ENCODE measurements around the gene CDC26.
A peak's percentile ranks its signal among the peaks of the same experiment; 100 is the strongest.
"Not testable (repeated sequence)": the region's sequence is repeated elsewhere in the genome, so short reads cannot be mapped to it uniquely, and the experiment has no call there.

The CDC26 gene

DNA sequence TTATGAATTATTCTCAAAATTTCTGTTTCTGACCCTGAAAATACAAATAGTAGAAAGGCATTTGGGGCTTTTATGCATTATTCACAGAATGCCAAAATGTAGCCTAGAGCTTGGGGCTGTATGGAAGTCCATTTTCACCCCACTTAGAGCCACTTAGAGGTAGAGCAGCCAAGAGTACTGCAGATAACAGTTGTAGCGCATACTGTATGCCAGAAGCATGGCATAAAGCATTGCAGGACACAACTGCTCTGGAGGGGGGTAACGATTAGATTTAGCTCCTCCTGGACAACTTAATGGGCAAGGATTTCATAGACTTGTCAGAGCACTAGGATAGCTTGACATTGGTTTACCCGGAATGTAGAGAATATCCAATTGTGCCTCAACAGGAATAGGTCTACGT is 38.3 kb downstream of the CDC26 start:
- H3K27me3 ChIP-seq (ENCODE audit: control insufficient read depth in 1 of 2, insufficient read depth in 2 of 2, low read length in 2 of 2), result no peaks in the 10 kb centered on the region
- H3K36me3 ChIP-seq (ENCODE audit: insufficient read depth, low read length), result no peaks in the 10 kb centered on the region
- H3K4me3 ChIP-seq (ENCODE audit: low read depth in 1 of 2, low read length in 2 of 2), result no peak overlapping the region
- H3K9me3 ChIP-seq (ENCODE audit: low read length), result no peaks in the 10 kb centered on the region
- no peaks in the 10 kb centered on the region for H3K4me1 ChIP-seq (ENCODE audit: insufficient read depth, low read length)
- H3K9ac ChIP-seq (ENCODE audit: low read length), result no peak overlapping the region
- no peak overlapping the region for H3K27ac ChIP-seq (ENCODE audit: low read depth, low read length)

DNA sequence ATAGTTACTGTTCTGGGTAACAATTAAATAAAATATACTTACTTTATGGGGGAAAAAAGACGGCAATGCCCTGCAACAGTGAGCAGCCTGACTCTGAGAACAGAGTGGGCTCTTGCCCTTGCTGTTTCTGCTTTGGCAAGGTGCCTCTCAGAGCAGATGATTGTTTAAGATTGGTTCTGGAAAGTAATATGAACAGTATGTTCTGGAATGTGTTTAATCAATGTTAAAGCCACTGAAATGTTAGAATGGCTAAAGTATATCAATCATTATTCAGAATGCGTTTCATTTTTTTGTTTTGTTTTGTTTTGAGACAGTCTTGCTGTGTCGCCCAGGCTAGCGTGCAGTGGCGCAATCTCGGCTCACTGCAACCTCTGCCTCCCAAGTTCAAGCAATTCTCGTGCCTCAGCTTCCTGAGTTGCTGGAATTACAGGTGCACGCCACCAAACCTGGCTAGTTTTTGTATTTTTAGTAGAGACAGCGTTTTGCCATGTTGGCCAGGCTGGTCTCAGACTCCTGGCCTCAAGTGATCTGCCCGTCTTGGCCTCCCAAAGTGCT is 39.6 kb downstream of the CDC26 start:
- H3K4me1 ChIP-seq (ENCODE audit: insufficient read depth, low read length), result not testable (repeated sequence)

DNA sequence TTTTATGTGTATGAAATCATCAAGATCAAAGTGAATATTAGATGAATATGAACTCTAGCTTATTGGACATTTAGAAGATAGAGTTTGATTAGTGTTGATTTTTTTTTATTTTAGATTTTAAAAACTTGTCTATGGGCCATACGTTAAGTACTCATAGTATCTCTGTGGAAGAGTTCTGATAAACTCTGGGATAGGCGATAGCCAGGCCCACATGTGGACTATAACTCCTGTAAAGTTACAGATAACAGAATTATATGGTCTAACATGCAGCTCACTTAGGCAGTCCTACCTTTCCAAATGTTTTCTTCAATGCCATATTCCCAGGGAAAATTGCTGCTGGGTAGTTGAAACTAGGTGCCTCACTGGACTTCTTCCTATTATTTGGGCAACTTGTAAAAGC is 43.7 kb downstream of the CDC26 start:
- no peaks in the 10 kb centered on the region for H3K27me3 ChIP-seq (ENCODE audit: control insufficient read depth in 1 of 2, insufficient read depth in 2 of 2, low read length in 2 of 2)
- H3K36me3 ChIP-seq (ENCODE audit: insufficient read depth, low read length), result no peaks in the 10 kb centered on the region
- no peaks in the 10 kb centered on the region for H3K4me1 ChIP-seq (ENCODE audit: insufficient read depth, low read length)
- no peak overlapping the region for H3K4me3 ChIP-seq (ENCODE audit: low read depth in 1 of 2, low read length in 2 of 2)
- no peak overlapping the region for H3K9ac ChIP-seq (ENCODE audit: low read length)
- no peaks in the 10 kb centered on the region for H3K9me3 ChIP-seq (ENCODE audit: low read length)
- no peak overlapping the region for H3K27ac ChIP-seq (ENCODE audit: low read depth, low read length)

More for the DNA sequence above, 39.6 kb downstream of the CDC26 start:
- not testable (repeated sequence) for H3K9me3 ChIP-seq (ENCODE audit: low read length); H3K27me3 ChIP-seq (ENCODE audit: control insufficient read depth in 1 of 2, insufficient read depth in 2 of 2, low read length in 2 of 2); H3K9ac ChIP-seq (ENCODE audit: low read length); H3K36me3 ChIP-seq (ENCODE audit: insufficient read depth, low read length); H3K27ac ChIP-seq (ENCODE audit: low read depth, low read length); H3K4me3 ChIP-seq (ENCODE audit: low read depth in 1 of 2, low read length in 2 of 2)

DNA sequence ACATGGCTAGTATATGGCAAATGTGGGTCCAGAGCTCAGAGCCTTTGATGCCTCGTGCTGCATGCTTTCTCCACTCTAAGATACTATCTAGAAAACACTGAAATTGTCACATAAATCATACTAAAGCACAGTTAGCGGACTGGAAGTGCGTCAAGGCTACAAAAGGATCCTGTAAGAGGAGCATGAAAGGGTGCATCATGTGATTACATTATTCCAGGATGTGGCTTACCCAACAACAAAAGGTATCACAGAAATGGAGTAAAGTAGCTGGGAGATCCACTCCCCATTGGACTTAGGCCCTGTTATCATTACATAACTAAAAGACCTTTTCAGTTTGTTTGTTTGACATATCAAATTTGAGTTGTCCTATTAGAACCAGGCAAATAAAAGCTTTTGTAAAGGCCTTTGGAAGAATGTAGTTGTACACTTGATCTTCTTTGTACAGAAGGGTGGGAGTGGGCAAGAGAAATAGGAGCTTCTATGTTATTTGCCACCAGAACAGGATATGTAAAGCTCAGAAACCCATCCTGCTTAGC is 47.2 kb downstream of the CDC26 start:
- no peak overlapping the region for H3K9ac ChIP-seq (ENCODE audit: low read length)
- H3K27ac ChIP-seq (ENCODE audit: low read depth, low read length), result no peak overlapping the region
- peaks cover 2% of the 10 kb centered on the region for H3K4me1 ChIP-seq (ENCODE audit: insufficient read depth, low read length)
- H3K9me3 ChIP-seq (ENCODE audit: low read length), result no peaks in the 10 kb centered on the region
- peaks cover 5% of the 10 kb centered on the region for H3K36me3 ChIP-seq (ENCODE audit: insufficient read depth, low read length)
- H3K4me3 ChIP-seq (ENCODE audit: low read depth in 1 of 2, low read length in 2 of 2), result no peak overlapping the region
- no peaks in the 10 kb centered on the region for H3K27me3 ChIP-seq (ENCODE audit: control insufficient read depth in 1 of 2, insufficient read depth in 2 of 2, low read length in 2 of 2)

DNA sequence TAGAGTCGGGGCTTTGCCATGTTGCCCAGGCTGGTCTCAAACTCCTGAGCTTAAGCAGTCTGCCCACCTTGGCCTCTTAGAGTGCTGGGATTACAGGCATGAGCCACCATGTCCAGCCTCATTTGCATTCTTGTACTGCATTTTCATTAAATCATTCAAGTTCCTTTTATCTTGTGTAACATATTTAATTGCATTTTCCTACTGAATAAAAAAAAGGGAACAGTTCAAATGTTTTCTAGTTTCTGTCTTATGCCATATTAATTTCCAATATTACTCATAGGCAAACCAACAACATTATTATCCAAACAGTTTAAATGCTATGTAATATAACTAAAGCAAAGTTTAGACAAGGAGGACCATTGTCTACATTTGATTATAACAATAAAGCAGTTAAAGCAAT is 47.9 kb downstream of the CDC26 start:
- no peak overlapping the region for H3K4me3 ChIP-seq (ENCODE audit: low read depth in 1 of 2, low read length in 2 of 2)

DNA sequence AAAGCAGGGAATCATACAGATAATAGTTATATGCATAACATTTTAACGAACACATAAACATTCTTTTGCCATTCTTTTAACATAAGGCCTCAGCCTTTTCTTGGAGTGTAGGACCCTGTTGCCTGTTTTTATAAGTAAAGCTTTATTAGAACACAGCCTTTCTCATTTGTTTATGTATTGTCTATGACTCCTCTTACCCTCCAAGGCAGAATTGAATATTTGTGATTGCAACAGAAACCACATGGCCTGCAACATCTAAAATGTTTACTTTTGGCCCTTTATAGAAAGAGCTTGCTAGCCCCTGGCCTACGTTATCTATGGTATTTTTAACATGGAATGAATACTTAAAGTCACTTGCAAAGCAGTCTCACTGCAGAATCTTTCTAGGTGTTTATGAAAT is 51.4 kb downstream of the CDC26 start:
- no peaks in the 10 kb centered on the region for H3K27me3 ChIP-seq (ENCODE audit: control insufficient read depth in 1 of 2, insufficient read depth in 2 of 2, low read length in 2 of 2)
- H3K4me3 ChIP-seq (ENCODE audit: low read depth in 1 of 2, low read length in 2 of 2), result no peak overlapping the region
- H3K9ac ChIP-seq (ENCODE audit: low read length), result no peak overlapping the region
- H3K4me1 ChIP-seq (ENCODE audit: insufficient read depth, low read length), result peaks cover 27% of the 10 kb centered on the region
- no peak overlapping the region for H3K27ac ChIP-seq (ENCODE audit: low read depth, low read length)
- no peaks in the 10 kb centered on the region for H3K9me3 ChIP-seq (ENCODE audit: low read length)
- peaks cover 5% of the 10 kb centered on the region for H3K36me3 ChIP-seq (ENCODE audit: insufficient read depth, low read length)

More for the DNA sequence above, 47.9 kb downstream of the CDC26 start:
- Histone ChIP-seq H3K4me1 (ENCODE audit: insufficient read depth, low read length) (peaks cover 10% of the 10 kb centered on the region), H3K9me3 (ENCODE audit: low read length) (no peaks in the 10 kb centered on the region), H3K36me3 (ENCODE audit: insufficient read depth, low read length) (peaks cover 5% of the 10 kb centered on the region), H3K27ac (ENCODE audit: low read depth, low read length) (no peak overlapping the region), H3K9ac (ENCODE audit: low read length) (no peak overlapping the region), H3K27me3 (ENCODE audit: control insufficient read depth in 1 of 2, insufficient read depth in 2 of 2, low read length in 2 of 2) (no peaks in the 10 kb centered on the region)

DNA sequence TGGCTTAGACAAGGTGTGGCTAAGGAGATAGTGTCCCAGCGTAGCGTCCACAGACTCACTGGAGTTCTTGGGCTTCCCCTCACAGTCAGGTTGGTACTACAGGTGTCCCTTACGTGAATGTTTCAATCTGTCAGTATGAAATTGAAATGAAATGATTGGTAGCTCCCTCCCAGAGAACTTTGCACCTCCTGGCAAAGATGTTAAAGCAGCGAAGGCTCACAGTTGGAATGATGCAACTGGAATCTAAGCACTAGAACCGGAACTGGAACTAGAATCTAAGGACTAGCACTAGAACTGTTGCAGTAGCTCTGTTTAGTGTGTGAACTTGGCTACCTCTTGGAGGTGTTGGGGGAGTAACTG is 52.9 kb downstream of the CDC26 start:
- H3K27me3 ChIP-seq (ENCODE audit: control insufficient read depth in 1 of 2, insufficient read depth in 2 of 2, low read length in 2 of 2), result no peaks in the 10 kb centered on the region
- peaks cover 5% of the 10 kb centered on the region for H3K36me3 ChIP-seq (ENCODE audit: insufficient read depth, low read length)
- H3K9ac ChIP-seq (ENCODE audit: low read length), result no peak overlapping the region
- no peaks in the 10 kb centered on the region for H3K9me3 ChIP-seq (ENCODE audit: low read length)
- H3K4me1 ChIP-seq (ENCODE audit: insufficient read depth, low read length), result peaks cover 27% of the 10 kb centered on the region
- H3K4me3 ChIP-seq (ENCODE audit: low read depth in 1 of 2, low read length in 2 of 2), result peak overlapping the region in 1 of 2 donors; percentile 88
- H3K27ac ChIP-seq (ENCODE audit: low read depth, low read length), result no peak overlapping the region

DNA sequence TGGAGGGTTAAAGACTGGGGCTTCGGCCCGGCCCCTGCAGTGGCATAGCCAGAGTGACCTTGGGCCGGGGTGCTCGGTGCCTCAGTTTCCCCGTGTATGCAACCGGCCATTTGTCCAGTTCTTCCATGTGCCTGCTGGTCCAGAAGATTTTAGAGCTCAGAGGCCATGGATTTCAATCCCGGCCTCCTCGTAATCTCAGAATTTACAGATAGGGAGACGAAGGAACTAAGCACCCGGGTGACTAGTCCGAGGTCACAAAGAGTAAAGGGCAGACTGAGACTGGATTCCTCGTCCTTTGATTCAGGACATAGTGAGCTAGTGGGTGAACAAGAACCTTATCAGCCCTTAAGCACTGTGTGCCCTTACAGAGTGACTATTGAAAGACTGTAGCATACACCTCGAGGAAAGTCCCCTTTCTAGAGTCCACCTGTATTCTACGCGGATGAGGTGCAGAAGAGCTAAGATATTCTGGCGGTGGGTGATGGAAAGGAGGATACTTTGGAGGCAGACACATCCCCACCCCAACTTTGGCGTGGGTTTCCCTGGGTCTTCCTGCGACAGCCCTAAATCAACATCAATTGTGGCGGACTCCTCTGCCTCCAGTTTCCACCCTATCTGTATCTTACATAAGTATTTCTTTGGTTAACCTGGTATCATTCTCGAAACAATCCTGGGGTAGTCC is 53.4 kb downstream of the CDC26 start:
- peaks cover 27% of the 10 kb centered on the region for H3K4me1 ChIP-seq (ENCODE audit: insufficient read depth, low read length)
- H3K27me3 ChIP-seq (ENCODE audit: control insufficient read depth in 1 of 2, insufficient read depth in 2 of 2, low read length in 2 of 2), result no peaks in the 10 kb centered on the region
- H3K27ac ChIP-seq (ENCODE audit: low read depth, low read length), result peak overlapping the region; percentile 70
- peak overlapping the region; percentile 79 to 88 for H3K4me3 ChIP-seq (ENCODE audit: low read depth in 1 of 2, low read length in 2 of 2)
- H3K36me3 ChIP-seq (ENCODE audit: insufficient read depth, low read length), result peaks cover 5% of the 10 kb centered on the region
- H3K9ac ChIP-seq (ENCODE audit: low read length), result peak overlapping the region; percentile 70
- no peaks in the 10 kb centered on the region for H3K9me3 ChIP-seq (ENCODE audit: low read length)

DNA sequence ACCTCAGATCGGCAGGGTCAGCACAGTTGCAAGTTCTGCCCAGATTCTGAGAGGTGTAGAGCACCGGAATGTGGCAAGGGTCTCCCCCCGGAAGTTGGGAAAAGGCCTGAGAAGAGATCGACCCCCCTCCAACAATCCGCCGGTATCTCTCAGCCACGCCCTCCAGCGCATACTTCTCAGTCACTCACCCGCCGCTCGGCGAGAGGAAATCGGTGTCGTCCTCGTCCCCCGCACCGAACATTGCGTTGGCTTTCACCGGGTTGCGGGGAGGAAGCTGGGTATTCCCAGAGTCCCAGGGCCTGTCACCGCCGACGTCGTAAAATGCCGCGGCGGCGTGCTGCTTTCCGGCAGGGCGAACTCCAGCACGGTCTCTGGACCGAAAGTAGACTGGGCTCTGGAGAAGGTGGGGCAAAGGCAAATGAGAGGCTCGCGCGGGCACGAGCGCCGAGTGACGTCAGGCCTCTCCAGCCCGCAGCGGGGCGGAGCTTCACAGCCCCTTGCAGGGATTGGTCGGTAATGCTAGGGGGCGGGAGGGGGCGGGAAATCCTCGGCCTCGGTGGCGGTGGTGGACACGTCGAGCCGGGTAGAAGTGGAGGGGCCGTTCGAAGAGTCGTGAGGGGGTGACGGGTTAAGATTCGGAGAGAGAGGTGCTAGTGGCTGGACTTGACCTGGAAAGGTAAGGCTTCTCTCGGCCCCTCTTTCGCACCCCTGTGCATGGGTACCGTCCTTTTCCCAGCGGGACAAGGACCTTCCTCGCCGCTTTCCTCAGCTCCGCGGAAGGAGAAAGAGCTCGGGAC is 54.2 kb downstream of the CDC26 start, which contains the start of the genes FKBP15 and SLC31A1:
Gene FKBP15, minus strand, starts transcription at position 275 of the 797 bp plus-strand sequence. Its CDS starts 34 bp downstream, at position 241.
Gene SLC31A1, plus strand, starts transcription at position 542 of the 797 bp plus-strand sequence. CDS start 34,605 bp downstream, outside the sequence.
- Histone ChIP-seq H3K4me1 (ENCODE audit: insufficient read depth, low read length) (peaks cover 27% of the 10 kb centered on the region), H3K36me3 (ENCODE audit: insufficient read depth, low read length) (peaks cover 8% of the 10 kb centered on the region), H3K9ac (ENCODE audit: low read length) (peak within 1 kb of the TSS; percentile 70), H3K4me3 (ENCODE audit: low read depth in 1 of 2, low read length in 2 of 2) (peak within 1 kb of the TSS; percentile 79 to 88), H3K27me3 (ENCODE audit: control insufficient read depth in 1 of 2, insufficient read depth in 2 of 2, low read length in 2 of 2) (no peaks in the 10 kb centered on the region), H3K9me3 (ENCODE audit: low read length) (no peaks in the 10 kb centered on the region), H3K27ac (ENCODE audit: low read depth, low read length) (peak within 1 kb of the TSS; percentile 76)

DNA sequence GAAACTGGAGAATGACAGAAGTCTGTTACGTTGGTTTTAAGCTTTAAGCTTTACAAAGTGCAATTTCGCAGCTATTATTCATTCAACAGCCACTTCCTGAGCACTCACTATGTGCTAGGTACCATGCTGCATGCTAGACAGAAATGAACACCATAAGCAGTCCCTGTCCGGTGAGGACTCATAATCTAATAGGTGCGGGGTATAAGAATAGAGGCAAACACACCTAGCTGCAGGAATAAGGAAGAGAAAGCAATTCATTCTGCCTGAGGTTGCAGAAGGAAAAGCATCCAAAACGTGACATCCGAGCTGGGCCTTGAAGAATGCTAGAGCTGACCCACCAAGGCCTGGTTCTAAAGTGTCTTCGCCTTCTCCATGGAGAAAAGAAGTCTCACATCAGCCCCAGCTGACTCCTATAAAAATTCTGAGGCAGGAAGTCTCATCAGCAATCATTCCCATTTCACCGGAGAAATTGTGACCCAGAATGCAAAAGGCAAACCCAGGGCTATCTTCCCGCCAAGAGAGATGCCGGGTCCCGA is 54.8 kb downstream of the CDC26 start:
- peaks cover 27% of the 10 kb centered on the region for H3K4me1 ChIP-seq (ENCODE audit: insufficient read depth, low read length)
- H3K9ac ChIP-seq (ENCODE audit: low read length), result peak overlapping the region; percentile 66
- H3K27ac ChIP-seq (ENCODE audit: low read depth, low read length), result peak overlapping the region; percentile 76
- H3K4me3 ChIP-seq (ENCODE audit: low read depth in 1 of 2, low read length in 2 of 2), result peak overlapping the region; percentile 63 to 84
- H3K27me3 ChIP-seq (ENCODE audit: control insufficient read depth in 1 of 2, insufficient read depth in 2 of 2, low read length in 2 of 2), result no peaks in the 10 kb centered on the region
- H3K9me3 ChIP-seq (ENCODE audit: low read length), result no peaks in the 10 kb centered on the region
- H3K36me3 ChIP-seq (ENCODE audit: insufficient read depth, low read length), result peaks cover 8% of the 10 kb centered on the region

DNA sequence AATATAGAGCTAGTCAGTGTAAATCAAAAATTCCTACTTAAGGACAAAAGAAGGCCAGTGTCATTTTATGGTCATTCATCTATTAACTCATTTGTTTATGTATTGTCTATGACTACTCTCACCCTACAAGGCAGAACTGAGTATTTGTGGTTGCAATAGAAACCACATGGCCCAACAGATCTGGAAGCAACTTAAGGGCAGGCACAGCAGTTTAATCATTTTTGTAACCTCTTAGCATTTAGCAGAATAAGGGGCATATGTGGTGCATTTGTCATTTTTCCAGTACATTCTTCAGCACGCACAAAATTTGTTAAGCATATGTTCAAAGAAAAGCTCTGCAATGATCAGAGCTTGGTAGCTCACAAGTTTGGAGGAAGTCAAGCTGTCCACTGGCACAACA is 55.4 kb downstream of the CDC26 start:
- Histone ChIP-seq H3K36me3 (ENCODE audit: insufficient read depth, low read length) (peaks cover 4% of the 10 kb centered on the region), H3K9me3 (ENCODE audit: low read length) (no peaks in the 10 kb centered on the region), H3K4me1 (ENCODE audit: insufficient read depth, low read length) (peaks cover 27% of the 10 kb centered on the region), H3K9ac (ENCODE audit: low read length) (peak overlapping the region; percentile 66), H3K27me3 (ENCODE audit: control insufficient read depth in 1 of 2, insufficient read depth in 2 of 2, low read length in 2 of 2) (no peaks in the 10 kb centered on the region), H3K4me3 (ENCODE audit: low read depth in 1 of 2, low read length in 2 of 2) (peak overlapping the region; percentile 63 to 84), H3K27ac (ENCODE audit: low read depth, low read length) (peak overlapping the region; percentile 76)

All from muscle layer of colon (tissue), 2 donors.